Breast epithelium (tissue), 3 donors: ENCODE results near the gene FAM72D.
"Not testable (repeated sequence)": the region's sequence is repeated elsewhere in the genome, so short reads cannot be mapped to it uniquely, and the experiment has no call there.

Experiments
- POLR2A ChIP-seq: fragments of 450-650 bp; IDR thresholded peaks from one replicate; pipeline ENCODE4 v1.6.1; 2016; ENCODE audit warnings: antibody characterized with exemption, mild to moderate bottlenecking, moderate library complexity
- TF ChIP-seq, protein P1 (sequence below), 3 donors: fragments of 450-650 bp; IDR thresholded peaks; one replicate each; pipeline ENCODE4 v1.5.1; 2016 to 2017; ENCODE audit warnings: antibody characterized with exemption in 3 of 3, mild to moderate bottlenecking in 3 of 3, moderate library complexity in 3 of 3

GRCh38 chr1:145080193-145080592, 15.6 kb upstream of the FAM72D start:
- not testable (repeated sequence) for TF ChIP-seq POLR2A
- TF ChIP-seq, protein P1, sequence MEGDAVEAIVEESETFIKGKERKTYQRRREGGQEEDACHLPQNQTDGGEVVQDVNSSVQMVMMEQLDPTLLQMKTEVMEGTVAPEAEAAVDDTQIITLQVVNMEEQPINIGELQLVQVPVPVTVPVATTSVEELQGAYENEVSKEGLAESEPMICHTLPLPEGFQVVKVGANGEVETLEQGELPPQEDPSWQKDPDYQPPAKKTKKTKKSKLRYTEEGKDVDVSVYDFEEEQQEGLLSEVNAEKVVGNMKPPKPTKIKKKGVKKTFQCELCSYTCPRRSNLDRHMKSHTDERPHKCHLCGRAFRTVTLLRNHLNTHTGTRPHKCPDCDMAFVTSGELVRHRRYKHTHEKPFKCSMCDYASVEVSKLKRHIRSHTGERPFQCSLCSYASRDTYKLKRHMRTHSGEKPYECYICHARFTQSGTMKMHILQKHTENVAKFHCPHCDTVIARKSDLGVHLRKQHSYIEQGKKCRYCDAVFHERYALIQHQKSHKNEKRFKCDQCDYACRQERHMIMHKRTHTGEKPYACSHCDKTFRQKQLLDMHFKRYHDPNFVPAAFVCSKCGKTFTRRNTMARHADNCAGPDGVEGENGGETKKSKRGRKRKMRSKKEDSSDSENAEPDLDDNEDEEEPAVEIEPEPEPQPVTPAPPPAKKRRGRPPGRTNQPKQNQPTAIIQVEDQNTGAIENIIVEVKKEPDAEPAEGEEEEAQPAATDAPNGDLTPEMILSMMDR (IDR thresholded peaks at IDR 0.05), result not testable (repeated sequence)
